ENCODE data around the gene TFAP2E.
"Not testable (repeated sequence)": the region's sequence is repeated elsewhere in the genome, so short reads cannot be mapped to it uniquely, and the experiment has no call there.

Gene TFAP2E

DNA sequence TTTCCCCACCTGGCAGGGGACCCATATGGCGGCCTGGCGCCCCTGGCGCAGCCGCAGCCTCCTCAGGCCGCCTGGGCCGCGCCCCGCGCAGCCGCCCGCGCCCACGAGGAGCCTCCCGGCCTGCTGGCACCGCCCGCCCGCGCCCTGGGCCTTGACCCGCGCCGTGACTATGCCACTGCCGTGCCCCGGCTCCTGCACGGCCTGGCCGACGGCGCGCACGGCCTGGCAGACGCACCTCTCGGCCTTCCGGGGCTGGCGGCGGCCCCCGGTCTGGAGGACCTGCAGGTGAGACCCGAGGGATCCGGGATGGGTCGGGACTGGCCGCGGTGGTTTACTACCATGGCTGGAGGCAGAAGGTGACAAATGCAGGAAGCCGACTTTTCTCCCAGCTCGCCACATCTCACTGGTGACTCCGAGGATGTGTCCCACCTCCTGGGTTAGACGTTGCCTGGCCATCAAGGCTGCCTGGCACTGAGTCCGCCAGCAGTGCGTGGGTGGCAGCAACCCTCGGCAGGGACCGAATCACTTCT, 1.1 kb downstream of the TFAP2E start:
- no peak for DNase-seq (ENCODE audit: low read depth)

DNA sequence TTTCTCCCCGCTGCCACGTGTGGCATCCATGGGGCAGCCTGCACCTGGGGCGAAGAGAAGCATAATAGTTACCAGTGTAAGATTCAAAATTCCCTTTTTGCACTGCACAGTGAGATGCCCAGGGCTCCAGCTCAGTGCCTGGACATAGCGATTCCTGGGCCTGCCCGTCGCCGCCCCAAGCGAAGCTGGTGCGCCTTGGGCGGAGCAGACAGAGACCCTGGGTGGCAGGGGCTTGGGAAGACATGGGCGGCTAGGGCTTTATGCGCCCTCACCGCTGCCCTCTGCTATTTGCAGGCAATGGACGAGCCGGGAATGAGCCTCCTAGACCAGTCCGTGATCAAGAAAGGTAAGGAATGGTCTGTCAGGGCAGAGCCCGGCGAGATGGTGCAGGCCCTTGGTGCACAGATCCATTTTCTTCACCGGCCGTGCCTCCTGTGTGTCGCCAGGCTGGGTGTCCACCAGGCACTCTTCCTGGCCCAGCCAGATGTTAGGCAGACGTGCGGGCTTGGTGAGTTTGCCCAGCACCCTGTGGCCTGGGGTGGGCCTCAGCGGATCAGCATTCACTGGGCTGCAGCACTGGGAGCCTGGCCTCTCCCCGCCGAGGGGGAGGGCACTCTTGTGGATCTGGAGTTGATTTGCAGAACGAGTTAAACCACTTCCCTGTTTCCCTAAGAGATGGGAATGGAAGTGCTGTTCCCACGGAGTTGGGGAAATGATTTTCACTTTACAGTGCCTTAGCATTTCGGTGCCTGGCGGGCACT, 1.7 kb downstream of the TFAP2E start:
- no peak for DNase-seq (ENCODE audit: low read depth)

DNA sequence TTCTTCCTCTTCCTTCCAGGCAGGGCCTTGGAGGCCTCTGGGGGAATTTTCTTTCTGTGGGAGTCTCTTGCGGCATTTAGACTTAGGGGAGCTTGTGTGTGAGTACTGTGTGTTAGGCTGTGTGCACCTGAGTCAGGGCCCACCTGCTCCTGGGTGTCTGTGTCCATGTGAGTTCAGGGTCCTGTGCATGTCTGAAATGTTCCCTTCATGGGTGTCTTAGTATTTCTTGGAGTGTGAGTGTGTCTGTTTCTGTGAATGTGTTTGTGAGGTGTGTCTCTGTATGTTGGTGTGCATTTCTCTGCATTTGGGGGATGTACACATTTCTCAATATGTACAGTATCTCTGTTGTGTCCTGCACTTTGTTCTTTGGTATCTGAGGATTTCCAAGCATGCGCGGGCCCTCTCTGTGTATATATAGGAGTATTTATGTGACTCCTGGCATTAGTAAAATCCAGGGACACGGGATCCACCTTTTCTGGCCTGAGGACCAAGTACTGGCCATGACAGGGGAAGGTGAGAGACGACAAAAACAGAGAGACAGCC, 2.4 kb downstream of the TFAP2E start:
- DNase-seq (ENCODE audit: low read depth), result no peak

DNA sequence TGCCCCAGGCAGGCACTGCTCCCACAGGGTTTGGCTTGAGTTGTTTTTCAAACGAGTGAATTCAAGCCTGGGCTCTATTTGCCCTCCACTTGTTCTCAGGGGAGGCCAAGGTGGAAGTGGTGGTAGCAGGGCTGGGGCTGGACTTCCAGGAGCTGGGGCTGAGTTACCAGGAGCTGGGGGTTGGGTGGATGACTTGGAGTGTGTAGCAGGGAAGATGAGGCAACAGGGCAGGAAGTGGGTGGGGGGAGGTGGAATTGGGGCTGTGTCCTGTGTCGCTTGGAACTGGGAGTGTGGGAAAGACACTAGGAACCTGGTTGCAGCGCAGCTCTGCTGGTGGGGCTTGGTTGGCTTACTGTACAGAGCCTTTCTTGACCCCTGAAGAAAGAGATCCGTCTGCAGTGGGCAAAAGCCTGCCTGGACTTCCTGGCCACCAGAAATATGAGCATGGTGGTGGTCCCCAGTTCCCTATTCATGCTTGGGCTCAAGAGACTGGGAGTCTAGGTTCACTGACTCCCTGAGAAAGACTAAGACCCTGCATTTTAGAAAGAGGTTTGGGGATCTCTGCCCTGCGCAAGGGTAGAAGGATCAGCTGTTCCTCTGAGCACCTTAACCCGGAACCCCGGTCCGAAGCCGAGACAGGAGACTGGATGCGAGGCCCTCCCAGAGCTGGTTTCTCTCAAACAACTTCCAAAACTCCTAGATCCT, 3.1 kb downstream of the TFAP2E start:
- DNase-seq (ENCODE audit: low read depth), result no peak

DNA sequence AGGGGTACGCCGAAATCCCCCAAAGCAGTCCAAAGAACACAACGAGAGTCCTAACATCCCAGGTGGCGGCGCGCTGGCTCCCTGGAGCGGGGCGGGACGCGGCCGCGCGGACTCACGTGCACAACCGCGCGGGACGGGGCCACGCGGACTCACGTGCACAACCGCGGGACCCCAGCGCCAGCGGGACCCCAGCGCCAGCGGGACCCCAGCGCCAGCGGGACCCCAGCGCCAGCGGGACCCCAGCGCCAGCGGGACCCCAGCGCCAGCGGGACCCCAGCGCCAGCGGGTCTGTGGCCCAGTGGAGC, 3.6 kb downstream of the TFAP2E start:
- not testable (repeated sequence) for DNase-seq (ENCODE audit: low read depth)

DNA sequence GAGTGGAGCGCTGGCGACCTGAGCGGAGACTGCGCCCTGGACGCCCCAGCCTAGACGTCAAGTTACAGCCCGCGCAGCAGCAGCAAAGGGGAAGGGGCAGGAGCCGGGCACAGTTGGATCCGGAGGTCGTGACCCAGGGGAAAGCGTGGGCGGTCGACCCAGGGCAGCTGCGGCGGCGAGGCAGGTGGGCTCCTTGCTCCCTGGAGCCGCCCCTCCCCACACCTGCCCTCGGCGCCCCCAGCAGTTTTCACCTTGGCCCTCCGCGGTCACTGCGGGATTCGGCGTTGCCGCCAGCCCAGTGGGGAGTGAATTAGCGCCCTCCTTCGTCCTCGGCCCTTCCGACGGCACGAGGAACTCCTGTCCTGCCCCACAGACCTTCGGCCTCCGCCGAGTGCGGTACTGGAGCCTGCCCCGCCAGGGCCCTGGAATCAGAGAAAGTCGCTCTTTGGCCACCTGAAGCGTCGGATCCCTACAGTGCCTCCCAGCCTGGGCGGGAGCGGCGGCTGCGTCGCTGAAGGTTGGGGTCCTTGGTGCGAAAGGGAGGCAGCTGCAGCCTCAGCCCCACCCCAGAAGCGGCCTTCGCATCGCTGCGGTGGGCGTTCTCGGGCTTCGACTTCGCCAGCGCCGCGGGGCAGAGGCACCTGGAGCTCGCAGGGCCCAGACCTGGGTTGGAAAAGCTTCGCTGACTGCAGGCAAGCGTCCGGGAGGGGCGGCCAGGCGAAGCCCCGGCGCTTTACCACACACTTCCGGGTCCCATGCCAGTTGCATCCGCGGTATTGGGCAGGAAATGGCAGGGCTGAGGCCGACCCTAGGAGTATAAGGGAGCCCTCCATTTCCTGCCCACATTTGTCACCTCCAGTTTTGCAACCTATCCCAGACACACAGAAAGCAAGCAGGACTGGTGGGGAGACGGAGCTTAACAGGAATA, 4.2 kb downstream of the TFAP2E start:
- no peak for DNase-seq (ENCODE audit: low read depth)

DNA sequence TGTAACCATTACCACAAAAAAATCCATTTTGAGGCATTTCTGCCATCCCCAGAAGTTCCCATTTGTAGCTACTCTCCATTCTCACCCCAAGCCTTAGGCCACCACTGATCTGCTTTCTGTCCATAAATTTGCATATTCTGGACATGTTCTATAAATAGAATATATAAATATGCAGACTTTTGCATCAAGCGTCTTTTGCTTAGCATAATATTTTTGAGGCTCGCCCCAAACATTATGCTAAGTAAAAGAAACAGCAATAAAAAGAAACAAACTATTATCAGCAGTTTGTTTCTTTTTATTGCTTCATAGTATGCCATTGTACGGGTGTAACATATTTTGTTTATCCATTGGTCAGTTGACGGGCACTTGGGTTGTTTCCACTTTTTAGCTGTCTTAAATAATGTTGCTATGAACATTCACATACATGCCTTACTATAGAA, 7.9 kb downstream of the TFAP2E start:
- no peak for DNase-seq (ENCODE audit: low read depth)

DNA sequence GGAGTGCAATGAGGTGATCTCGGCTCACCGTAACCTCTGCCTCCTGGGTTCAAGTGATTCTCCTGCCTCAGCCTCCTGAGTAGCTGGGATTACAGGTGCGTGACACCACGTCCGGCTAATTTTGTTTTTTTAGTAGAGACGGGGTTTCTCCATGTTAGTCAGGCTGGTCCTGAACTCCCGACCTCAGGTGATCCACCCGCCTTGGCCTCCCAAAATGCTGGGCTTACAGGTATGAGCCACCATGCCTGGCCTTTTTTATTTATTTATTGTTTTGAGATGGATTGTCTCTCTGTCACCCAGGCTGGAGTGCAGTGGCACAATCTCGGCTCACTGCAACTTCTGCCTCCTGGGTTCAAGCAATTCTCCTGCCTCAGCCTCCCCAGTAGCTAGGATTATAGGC, 8.5 kb downstream of the TFAP2E start:
- DNase-seq (ENCODE audit: low read depth), result not testable (repeated sequence)

DNA sequence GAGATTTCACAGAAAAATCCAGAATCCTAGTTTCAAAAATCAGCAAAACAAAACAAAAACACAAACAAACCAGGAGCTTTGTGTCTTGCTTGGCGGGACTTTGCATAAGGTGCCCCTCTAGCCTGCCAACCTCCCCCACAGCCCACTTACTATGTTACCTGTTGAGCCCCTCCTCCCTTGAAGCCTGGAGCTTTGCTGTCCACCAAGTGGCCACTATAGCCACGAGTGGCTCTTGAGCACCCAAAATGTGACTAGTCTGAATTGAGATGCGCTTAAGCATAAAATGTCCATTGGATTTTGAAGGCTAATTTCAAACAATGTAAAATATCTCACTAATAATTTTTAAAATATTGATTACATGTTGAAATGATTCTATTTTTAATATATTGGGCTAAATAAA, 12.2 kb downstream of the TFAP2E start:
- no peak for DNase-seq (ENCODE audit: low read depth)

DNA sequence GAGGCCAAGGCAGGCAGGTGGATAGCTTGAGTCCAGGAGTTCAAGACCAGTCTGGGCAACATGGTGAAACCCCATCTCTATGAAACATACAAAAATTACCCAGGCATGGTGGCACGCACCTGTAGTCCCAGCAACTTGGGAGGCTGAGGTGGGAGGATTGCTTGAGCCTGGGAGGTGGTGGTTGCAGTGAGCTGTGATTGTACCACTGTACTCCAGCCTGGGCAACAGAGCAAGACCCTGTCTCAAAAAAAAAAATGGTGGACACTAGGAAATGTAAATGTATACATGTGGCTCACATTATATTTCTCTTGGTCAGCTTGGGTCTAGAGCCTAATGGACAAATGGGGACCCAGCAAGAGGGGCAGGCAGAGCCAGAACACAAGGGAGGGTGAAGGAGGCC, 12.7 kb downstream of the TFAP2E start:
- not testable (repeated sequence) for DNase-seq (ENCODE audit: low read depth)

DNA sequence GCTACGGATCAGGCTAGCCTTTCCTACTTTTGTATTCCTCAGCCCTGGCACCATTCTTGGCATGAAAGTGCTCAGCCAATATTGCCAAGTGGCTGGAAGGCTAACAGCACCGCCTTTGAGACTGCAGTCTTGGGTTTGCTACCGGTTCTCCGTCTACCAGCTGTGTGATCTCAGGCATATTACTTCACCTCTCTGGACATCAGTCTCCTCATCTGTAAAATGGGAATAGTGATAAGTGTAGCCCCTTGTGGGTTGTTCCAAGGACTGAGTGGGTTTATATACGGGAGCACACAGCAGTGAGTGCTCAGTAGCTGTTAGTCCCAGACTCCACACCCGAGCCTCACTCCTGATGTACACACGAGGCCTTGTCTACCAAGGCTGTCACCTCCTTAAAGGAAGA, 13.7 kb downstream of the TFAP2E start:
- DNase-seq (ENCODE audit: low read depth), result no peak

DNA sequence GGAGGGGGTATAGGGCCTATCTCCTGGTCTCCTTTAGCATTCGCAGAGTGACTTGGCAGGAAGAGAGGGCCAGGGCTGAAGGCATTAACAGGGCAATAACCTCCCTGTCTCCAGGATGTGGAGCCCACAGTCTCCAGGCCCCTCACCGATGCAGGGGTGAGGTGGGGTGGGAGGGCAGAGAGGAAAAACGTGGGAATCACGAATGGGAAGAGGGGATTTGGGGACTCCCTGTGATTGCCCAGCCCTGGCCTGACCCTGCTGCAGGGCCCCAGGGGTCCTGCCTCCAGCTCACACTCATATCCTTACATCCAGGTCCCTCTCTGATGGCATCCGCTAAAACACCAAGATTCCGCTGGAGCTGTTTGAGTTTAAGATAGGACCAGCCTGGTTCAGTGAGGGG, 14.6 kb downstream of the TFAP2E start:
- DNase-seq (ENCODE audit: low read depth), result no peak

DNA sequence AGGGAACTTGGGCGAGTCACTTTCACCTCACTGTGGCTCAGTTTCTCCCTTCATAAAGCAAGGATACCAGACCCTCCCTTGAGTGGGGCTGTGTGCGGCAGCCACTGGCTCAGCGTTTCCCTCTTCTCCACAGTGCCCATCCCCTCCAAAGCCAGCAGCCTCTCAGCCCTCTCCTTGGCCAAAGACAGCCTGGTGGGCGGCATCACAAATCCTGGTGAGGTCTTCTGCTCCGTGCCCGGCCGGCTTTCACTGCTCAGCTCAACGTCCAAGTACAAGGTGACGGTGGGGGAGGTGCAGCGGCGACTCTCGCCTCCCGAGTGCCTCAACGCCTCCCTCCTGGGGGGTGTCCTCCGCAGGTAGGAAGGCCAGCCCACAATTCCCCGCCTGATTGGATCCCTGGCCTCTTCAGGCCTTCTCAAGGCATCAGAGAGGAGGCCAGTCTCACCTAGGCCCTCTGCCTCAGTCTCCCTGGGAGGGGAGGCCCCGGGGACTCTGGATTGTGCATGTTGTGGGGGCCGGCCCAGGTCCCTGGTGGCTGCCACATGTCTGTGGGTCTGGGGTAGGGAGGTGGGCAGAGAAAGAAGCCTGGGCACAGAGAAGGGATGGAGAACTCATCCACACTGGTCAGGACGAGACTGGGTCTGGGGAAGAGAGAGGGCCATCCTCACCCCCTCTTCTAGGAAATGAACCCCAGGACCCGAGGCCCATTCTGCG, 15.2 kb downstream of the TFAP2E start:
- no peak for DNase-seq (ENCODE audit: low read depth)

DNA sequence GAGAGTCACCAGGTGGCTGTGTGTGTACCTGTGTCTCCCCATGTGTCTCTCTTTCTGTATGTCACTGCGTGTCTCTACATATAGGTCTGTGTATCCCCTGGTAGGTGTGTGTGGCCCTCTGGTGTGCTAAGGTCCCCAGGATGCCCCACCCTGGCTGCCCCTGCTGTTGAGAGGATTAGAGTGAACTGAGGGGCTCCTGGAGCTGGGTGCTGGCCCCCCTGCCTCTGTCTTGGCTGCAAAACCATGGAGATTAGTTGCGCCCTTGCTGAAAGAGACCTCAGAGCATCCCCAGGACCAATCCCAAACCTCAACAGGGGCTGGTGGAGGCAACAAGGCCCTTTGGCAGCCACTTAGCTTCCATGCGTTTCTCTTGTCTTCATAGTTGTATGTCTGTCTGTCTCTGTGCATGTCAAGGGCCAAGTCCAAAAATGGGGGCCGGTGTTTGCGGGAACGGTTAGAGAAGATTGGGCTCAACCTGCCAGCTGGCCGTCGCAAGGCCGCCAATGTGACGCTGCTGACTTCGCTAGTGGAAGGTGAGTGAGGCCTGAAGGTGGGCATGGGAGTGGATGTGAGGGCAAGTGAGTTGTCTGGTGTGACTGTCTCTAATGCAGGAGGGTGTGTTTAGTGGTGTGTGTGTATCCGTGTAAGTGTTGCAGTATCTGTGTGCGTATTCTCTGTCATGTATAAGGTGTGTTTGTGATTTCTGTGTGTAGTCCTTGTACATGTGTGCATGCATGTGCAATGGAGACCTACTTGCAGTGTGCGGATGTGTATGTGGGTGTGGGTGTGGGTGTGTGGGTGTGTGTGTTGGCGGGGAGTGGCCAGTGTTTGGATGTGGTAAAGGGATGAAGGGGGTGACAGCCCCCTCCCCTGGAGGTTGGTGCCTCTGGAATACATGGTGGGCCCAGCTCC, 16.7 kb downstream of the TFAP2E start:
- no peak for DNase-seq (ENCODE audit: low read depth)

DNA sequence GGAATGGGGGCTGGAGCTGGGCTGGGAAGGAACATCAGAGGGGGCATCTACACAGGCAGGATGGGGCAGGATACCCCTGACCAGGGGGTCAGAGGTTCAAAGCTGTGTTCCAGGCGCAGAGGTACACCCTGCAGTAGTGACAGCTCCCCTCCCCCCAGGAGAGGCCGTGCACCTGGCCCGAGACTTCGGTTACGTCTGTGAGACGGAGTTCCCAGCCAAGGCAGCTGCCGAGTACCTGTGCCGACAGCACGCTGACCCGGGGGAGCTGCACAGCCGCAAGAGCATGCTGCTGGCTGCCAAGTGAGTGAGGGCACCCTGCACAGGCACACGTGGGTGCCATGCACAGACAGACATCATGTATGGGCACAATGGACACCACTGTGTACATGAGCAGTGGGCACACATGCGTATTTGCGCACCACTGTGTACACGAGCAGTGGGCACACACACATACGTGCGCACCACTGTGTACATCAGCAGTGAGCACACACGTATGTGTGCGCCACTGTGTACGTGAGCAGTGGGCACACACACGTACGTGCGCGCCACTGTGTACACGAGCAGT, 17.4 kb downstream of the TFAP2E start:
- DNase-seq (ENCODE audit: low read depth), result no peak

DNA sequence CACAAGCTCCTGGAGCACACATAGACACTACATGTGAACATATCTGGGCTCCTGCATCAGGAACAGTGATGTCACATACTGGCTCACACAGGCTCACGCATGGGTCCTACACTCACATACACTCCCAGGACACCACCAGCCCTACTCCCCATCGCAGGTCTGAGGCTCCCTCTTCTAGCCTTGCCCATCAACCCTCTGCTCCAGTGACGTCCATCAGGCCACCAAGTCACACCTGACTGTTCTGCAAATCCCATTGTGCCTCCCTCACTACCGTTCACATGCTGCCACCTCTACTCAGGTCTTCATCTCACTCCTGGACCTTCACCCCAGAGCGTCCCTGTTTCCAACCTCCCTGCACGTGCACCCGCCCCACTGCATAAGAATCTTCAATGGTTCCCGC, 18.1 kb downstream of the TFAP2E start:
- DNase-seq (ENCODE audit: low read depth), result no peak

DNA sequence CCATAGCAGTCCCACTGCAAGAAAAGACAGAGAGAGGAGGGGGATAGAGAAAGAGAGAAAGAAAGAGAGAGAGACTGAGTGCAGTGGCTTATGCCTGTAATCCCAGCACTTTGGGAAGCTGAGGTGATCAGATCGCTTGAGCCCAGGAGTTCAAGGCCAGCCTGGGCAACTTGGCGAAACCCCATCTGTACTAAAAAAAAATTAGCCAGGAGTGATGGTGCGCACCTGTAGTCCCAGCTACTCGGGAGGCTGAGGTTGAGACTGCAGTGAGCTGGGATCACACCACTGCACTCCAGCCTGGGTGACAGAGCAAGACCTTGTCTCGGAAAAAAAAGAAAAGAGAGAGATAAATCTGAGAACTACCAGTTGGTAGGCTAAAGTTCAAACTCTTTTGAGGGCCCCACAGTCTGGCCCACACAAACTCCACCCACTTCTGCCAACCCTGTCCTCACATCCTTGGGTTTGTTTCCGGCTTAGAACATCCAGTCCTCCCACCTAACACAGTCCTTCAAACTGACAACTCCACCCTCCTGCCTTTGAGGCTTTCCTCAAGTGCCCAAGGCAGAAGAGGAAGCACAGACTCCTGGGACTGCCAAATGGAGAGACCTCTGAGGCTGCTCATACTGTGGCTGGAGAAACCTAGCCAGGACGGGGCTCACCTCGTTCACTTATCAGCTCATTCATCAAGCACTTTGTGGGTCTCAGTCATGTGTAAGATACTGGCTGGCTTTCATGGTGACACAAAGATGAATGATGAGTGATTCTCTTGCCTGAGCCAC, 20.1 kb downstream of the TFAP2E start:
- DNase-seq (ENCODE audit: low read depth), result no peak

DNA sequence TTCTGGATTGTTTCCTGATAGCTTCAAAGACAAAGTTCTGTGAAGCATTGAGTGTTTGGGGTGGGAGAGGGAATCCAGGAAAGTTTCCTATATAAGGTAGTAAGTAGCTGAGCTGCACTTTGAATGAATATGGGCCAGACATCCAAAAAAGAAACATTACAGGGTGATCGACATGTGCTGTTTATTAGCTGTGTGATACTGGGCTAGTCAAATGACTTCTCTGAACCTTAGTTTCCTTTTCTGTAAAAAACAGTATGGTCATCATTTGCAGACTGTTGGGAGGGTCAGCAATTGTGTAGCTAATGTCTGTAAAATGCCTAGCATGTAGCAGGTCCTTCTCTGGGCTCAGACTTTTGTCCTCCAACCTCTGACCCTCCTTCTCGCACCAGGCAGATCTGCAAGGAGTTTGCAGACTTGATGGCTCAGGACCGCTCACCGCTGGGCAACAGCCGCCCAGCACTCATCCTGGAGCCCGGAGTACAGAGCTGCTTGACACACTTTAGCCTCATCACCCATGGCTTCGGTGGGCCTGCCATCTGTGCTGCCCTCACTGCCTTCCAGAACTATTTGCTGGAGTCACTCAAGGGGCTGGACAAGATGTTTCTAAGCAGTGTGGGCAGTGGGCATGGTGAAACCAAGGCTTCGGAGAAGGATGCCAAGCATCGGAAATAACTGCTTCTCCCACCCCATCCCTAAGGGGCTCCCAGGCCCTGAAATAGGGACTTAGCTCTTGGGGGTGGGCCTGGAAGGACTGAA, 21.1 kb downstream of the TFAP2E start:
- DNase-seq (ENCODE audit: low read depth), result no peak

DNA sequence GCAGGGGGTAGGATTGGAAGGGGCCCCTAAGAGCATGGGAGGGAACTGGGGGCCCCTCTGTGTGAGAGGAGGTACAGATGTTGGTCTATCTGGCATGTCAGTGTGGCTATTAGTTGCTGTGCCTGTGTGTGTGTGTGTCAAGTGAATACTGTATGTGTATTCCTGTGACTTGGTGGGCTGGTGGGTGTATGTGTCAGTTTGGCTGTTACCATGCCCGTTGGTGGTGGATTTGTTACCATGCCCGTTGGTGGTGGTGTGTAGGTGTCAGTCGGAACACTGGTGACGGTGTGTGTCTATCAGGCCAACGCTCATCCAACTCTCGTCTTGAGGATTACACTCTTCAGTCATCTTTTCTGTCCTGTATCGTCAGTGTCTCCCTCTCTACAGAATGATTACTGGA, 22.6 kb downstream of the TFAP2E start:
- no peak for DNase-seq (ENCODE audit: low read depth)
